Measurements from ENCODE around the gene PLCB1.

- TF ChIP-seq CTCF (conservative IDR thresholded peaks at IDR 0.05 in 1 of 2, IDR thresholded peaks at IDR 0.05 in 1 of 2; ENCODE audit: extremely low read depth in 1 of 2, insufficient read depth in 1 of 2, low read depth in 1 of 2, low read length in 2 of 2) (no peak), EZH2 (IDR thresholded peaks at IDR 0.05; ENCODE audit: borderline replicate concordance, low read length) (no peak)
Measured at GRCh38 chr20:8917084-8917483, 785.0 kb downstream of the PLCB1 start.
